HCT116 (cell line): ENCODE measurements around the gene AMBRA1. TPM values are rescaled to one million over a fixed set of nuclear protein-coding genes. Genes with fewer than 3 reads are reported as not detected.

Experiments
- ATAC-seq: fragments of 200-7000 bp; cut with Tn5 transposase; 2 replicates; pipeline ENCODE4 v1.9.1; 2020; ENCODE audit warnings: mild to moderate bottlenecking, moderate library complexity
- BruUV-seq: library from RNA; stranded (reverse); fragments of 400-500 nt; replicated peaks from 2 replicates; lab custom pipeline; 2021; lab: Mats Ljungman, UMichigan
- CTCF ChIA-PET: fragments of 300-600 bp; sonication (Branson Sonifier 250); formaldehyde crosslinking; loops from one replicate; lab custom pipeline; 2021; ENCODE audit warnings: antibody characterized with exemption; lab: Charles Lee
- POLR2A ChIA-PET: fragments of 300-600, 350-600 bp; sonication (Branson Sonifier 250); formaldehyde crosslinking; loops from one replicate; lab custom pipeline; 2021; ENCODE audit warnings: antibody characterized with exemption; lab: Charles Lee
- RAD21 ChIA-PET, 2 experiments: fragments of 300-600 bp; sonication (Branson Sonifier 250); formaldehyde crosslinking; loops; one replicate each; lab custom pipeline; 2023; ENCODE audit warnings: low total read pairs in 2 of 2; ENCODE audit not compliant: uncharacterized antibody in 2 of 2, unreplicated experiment in 2 of 2, low non-redundant PET in 1 of 2; lab: Charles Lee
- DNase-seq: peaks from one replicate; pipeline ENCODE4 v3.0.0-alpha.2; 2010; ENCODE audit warnings: low read depth, low spot score
- H2AFZ ChIP-seq: fragments of 200-600 bp; shearing (Covaris generic), sonication (generic); 2 replicates; pipeline ENCODE4 v1.6.1; 2017; ENCODE audit warnings: low read depth, mixed run types, mixed read lengths, antibody characterized with exemption, low read length; ENCODE audit not compliant: poor library complexity, severe bottlenecking
- H3K27ac ChIP-seq: 2 replicates; pipeline ENCODE4 v1.5.1; 2012; ENCODE audit warnings: low read depth, low read length
- H3K27me3 ChIP-seq: fragments of 200-600 bp; sonication (generic); 2 replicates; pipeline ENCODE4 v1.6.1; 2016; ENCODE audit warnings: mixed run types, low read length, mixed read lengths; ENCODE audit not compliant: insufficient read depth
- H3K36me3 ChIP-seq, 2 experiments: fragments of 200-500 bp in 1 of 2; fragments of 200-600 bp in 1 of 2; sonication (Bioruptor generic) in 1 of 2; sonication (generic) in 1 of 2; 2 replicates each; pipeline versions ENCODE4 v1.5.1 to v1.6.1; 2014 to 2016; ENCODE audit warnings: low read length in 2 of 2, inconsistent platforms in 1 of 2, mixed read lengths in 1 of 2, mixed run types in 1 of 2; ENCODE audit not compliant: insufficient read depth in 2 of 2, control insufficient read depth in 1 of 2
- H3K4me1 ChIP-seq, 2 experiments: fragments of 200-600 bp in 1 of 2; sonication (generic) in 1 of 2; 2 replicates each; pipeline versions ENCODE4 v1.5.1 to v1.6.1; 2012 to 2017; ENCODE audit warnings: low read length in 2 of 2, inconsistent platforms in 1 of 2, mild to moderate bottlenecking in 1 of 2, mixed read lengths in 1 of 2, mixed run types in 1 of 2, moderate library complexity in 1 of 2; ENCODE audit not compliant: insufficient read depth in 2 of 2, control insufficient read depth in 1 of 2
- H3K4me2 ChIP-seq: fragments of 200-600 bp; sonication (generic); 2 replicates; pipeline ENCODE4 v1.6.1; 2017; ENCODE audit warnings: mixed run types, low read length, mixed read lengths
- H3K4me3 ChIP-seq, 2 experiments: fragments of 200-600 bp in 1 of 2; sonication (generic) in 1 of 2; replicated peaks in 1 of 2; 2 replicates each; pipeline ENCODE4 v1.5.1; 2011 to 2016; ENCODE audit warnings: low read length in 2 of 2, control low read depth in 1 of 2, low read depth in 1 of 2, mild to moderate bottlenecking in 1 of 2, mixed read lengths in 1 of 2, mixed run types in 1 of 2
- H3K79me2 ChIP-seq: fragments of 200-600 bp; sonication (generic); 2 replicates; pipeline ENCODE4 v1.6.1; 2017; ENCODE audit warnings: mild to moderate bottlenecking, mixed run types, low read length, moderate library complexity, mixed read lengths; ENCODE audit not compliant: insufficient read depth
- H3K9ac ChIP-seq: fragments of 200-600 bp; sonication (generic); 2 replicates; pipeline ENCODE4 v1.6.1; 2016; ENCODE audit warnings: low read length, mixed read lengths
- H3K9me2 ChIP-seq: fragments of 200-600 bp; sonication (generic), shearing (Covaris generic); 2 replicates; pipeline ENCODE4 v1.6.1; 2017; ENCODE audit warnings: mixed run types, mild to moderate bottlenecking, moderate library complexity; ENCODE audit not compliant: insufficient read depth
- H3K9me3 ChIP-seq, 2 experiments: fragments of 200-500 bp in 1 of 2; fragments of 200-600 bp in 1 of 2; sonication (Bioruptor generic) in 1 of 2; sonication (generic) in 1 of 2; 2 replicates each; pipeline ENCODE4 v1.6.1; 2014 to 2017; ENCODE audit warnings: low read length in 2 of 2, mixed read lengths in 2 of 2, inconsistent platforms in 1 of 2, low read depth in 1 of 2, mild to moderate bottlenecking in 1 of 2, mixed run types in 1 of 2, moderate library complexity in 1 of 2; ENCODE audit not compliant: control insufficient read depth in 1 of 2, insufficient read depth in 1 of 2
- H4K20me1 ChIP-seq: fragments of 200-600 bp; sonication (generic), shearing (Covaris generic); 2 replicates; pipeline ENCODE4 v1.6.1; 2017; ENCODE audit warnings: mixed run types, mild to moderate bottlenecking, moderate library complexity; ENCODE audit not compliant: insufficient read depth
- EGR1 ChIP-seq: IDR thresholded peaks from 2 replicates; pipeline ENCODE4 v1.6.1; 2012; ENCODE audit warnings: low read depth
- EZH2 ChIP-seq: fragments of 200-600 bp; sonication (generic); IDR thresholded peaks from 2 replicates; pipeline ENCODE4 v1.6.1; 2017; ENCODE audit warnings: antibody characterized with exemption, mixed run types
- JUND ChIP-seq: IDR thresholded peaks from 2 replicates; pipeline ENCODE4 v1.6.1; 2012
- POLR2AphosphoS5 ChIP-seq: IDR thresholded peaks from 2 replicates; pipeline ENCODE4 v1.6.1; 2011; ENCODE audit warnings: mild to moderate bottlenecking, low read depth, low read length, moderate library complexity
- RAD21 ChIP-seq: IDR thresholded peaks from 2 replicates; pipeline ENCODE4 v1.6.1; 2012; ENCODE audit warnings: low read depth, mild to moderate bottlenecking
- SIN3A ChIP-seq: IDR thresholded peaks from 2 replicates; pipeline ENCODE4 v1.6.1; 2012; ENCODE audit warnings: low read depth
- YY1 ChIP-seq: IDR thresholded peaks from 2 replicates; pipeline ENCODE4 v1.6.1; 2011; ENCODE audit warnings: low read length, low read depth, moderate library complexity, mild to moderate bottlenecking; ENCODE audit not compliant: insufficient replicate concordance; ENCODE audit errors: extremely low read depth
- ZNF274 ChIP-seq: fragments of 200-500 bp; sonication (Bioruptor generic); IDR thresholded peaks from 2 replicates; pipeline ENCODE4 v1.6.1; 2014; ENCODE audit warnings: mild to moderate bottlenecking, low read depth, low read length, inconsistent platforms
- intact Hi-C: fragments of 100-400 bp; cut with micrococcal nuclease; formaldehyde crosslinking; loops from 2 replicates; pipeline ENCODE4 v1.10.0; 2022
- total RNA-seq: library from RNA; stranded (reverse); gene quantifications from one replicate; pipeline ENCODE4 v1.2.1, GENCODE V29; 2021; ENCODE audit not compliant: unreplicated experiment
- TF ChIP-seq, protein P1 (sequence below): IDR thresholded peaks from 2 replicates; pipeline ENCODE4 v1.6.1; 2012; ENCODE audit warnings: low read depth

AMBRA1 gene
- total RNA-seq, 1 experiment from 2014 or later, result 22.7 TPM

GRCh38 chr11:46378811-46379481 is 214.9 kb downstream of the AMBRA1 start:
- H3K9me2 ChIP-seq, result no peaks in the 10 kb centered on the region
- no peak overlapping the region for H3K4me3 ChIP-seq
- peaks cover 0 to 4% of the 10 kb centered on the region in 2 experiments; a peak in 2 of 4 replicates for H3K36me3 ChIP-seq
- H3K27me3 ChIP-seq, result no peaks in the 10 kb centered on the region
- no peak overlapping the region for H3K9ac ChIP-seq
- H3K9me3 ChIP-seq, result no peaks in the 10 kb centered on the region
- H3K79me2 ChIP-seq, result peaks cover 12% of the 10 kb centered on the region; the same call in 1 of the 2 replicates
- intact Hi-C loops, result no loop called here
- ChIA-PET RAD21 (no interaction called here), POLR2A (no interaction called here), CTCF (interaction anchor here (1.0 kb wide), 1 partner anchor 27 kb away, joined by 3 read pairs; no protein-coding TSS in a partner anchor)
- H3K4me1 ChIP-seq, result peaks cover 19 to 45% of the 10 kb centered on the region in 2 experiments
- no peaks in the 10 kb centered on the region for H4K20me1 ChIP-seq
- ATAC-seq (no peak), DNase-seq (no peak)
- no peak overlapping the region for H3K4me2 ChIP-seq
- no TSS peak for BruUV-seq
- peak overlapping the region; percentile 96 for H3K27ac ChIP-seq
- TF ChIP-seq ZNF274 (no peak), SIN3A (no peak), YY1 (no peak), RAD21 (no peak), EZH2 (no peak), POLR2AphosphoS5 (no peak), EGR1 (no peak), JUND (no peak)
- TF ChIP-seq, protein P1, sequence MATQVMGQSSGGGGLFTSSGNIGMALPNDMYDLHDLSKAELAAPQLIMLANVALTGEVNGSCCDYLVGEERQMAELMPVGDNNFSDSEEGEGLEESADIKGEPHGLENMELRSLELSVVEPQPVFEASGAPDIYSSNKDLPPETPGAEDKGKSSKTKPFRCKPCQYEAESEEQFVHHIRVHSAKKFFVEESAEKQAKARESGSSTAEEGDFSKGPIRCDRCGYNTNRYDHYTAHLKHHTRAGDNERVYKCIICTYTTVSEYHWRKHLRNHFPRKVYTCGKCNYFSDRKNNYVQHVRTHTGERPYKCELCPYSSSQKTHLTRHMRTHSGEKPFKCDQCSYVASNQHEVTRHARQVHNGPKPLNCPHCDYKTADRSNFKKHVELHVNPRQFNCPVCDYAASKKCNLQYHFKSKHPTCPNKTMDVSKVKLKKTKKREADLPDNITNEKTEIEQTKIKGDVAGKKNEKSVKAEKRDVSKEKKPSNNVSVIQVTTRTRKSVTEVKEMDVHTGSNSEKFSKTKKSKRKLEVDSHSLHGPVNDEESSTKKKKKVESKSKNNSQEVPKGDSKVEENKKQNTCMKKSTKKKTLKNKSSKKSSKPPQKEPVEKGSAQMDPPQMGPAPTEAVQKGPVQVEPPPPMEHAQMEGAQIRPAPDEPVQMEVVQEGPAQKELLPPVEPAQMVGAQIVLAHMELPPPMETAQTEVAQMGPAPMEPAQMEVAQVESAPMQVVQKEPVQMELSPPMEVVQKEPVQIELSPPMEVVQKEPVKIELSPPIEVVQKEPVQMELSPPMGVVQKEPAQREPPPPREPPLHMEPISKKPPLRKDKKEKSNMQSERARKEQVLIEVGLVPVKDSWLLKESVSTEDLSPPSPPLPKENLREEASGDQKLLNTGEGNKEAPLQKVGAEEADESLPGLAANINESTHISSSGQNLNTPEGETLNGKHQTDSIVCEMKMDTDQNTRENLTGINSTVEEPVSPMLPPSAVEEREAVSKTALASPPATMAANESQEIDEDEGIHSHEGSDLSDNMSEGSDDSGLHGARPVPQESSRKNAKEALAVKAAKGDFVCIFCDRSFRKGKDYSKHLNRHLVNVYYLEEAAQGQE, result no peak
- no peak overlapping the region for H2AFZ ChIP-seq
